HepG2 (cell line): ENCODE results near the gene PLK5. TPM values are rescaled to one million over a fixed set of nuclear protein-coding genes. Genes with fewer than 3 reads are reported as not detected.
A peak's percentile ranks its signal among the peaks of the same experiment; 100 is the strongest.

Experiments used
- CHD4 ChIP-seq: fragments of 200-600 bp; sonication (generic); IDR thresholded peaks from 2 replicates; pipeline ENCODE4 v1.7.0; 2017; ENCODE audit warnings: mild to moderate bottlenecking, low read length, borderline replicate concordance
- ELF3 ChIP-seq: IDR thresholded peaks from 2 replicates; pipeline ENCODE4 v1.6.1; 2016; ENCODE audit warnings: missing genetic modification reagents, missing compliant biosample characterization
- FOSL2 ChIP-seq: sonication (generic); formaldehyde crosslinking; IDR thresholded peaks from 2 replicates; pipeline ENCODE4 v1.4.0; 2020; ENCODE audit warnings: missing genetic modification reagents
- HNF4G ChIP-seq, 2 experiments: sonication (generic) in 1 of 2; formaldehyde crosslinking in 1 of 2; IDR thresholded peaks; 2 replicates each; pipeline versions ENCODE4 v1.4.0 to v1.6.1; 2011 to 2020; ENCODE audit warnings: borderline replicate concordance in 2 of 2, low read depth in 2 of 2, mild to moderate bottlenecking in 2 of 2, low read length in 1 of 2, missing genetic modification reagents in 1 of 2, moderate library complexity in 1 of 2
- HOXA3 ChIP-seq: sonication (generic); formaldehyde crosslinking; IDR thresholded peaks from 2 replicates; pipeline ENCODE4 v1.5.0; 2020; ENCODE audit warnings: missing genetic modification reagents
- KLF11 ChIP-seq: IDR thresholded peaks from 2 replicates; pipeline ENCODE4 v1.6.1; 2016; ENCODE audit warnings: missing compliant biosample characterization
- MAFG ChIP-seq: sonication (generic); formaldehyde crosslinking; IDR thresholded peaks from 2 replicates; pipeline ENCODE4 v1.5.1; 2020; ENCODE audit warnings: mild to moderate bottlenecking, missing genetic modification reagents
- MXI1 ChIP-seq: IDR thresholded peaks from 3 replicates; pipeline ENCODE4 v1.6.1; 2012; ENCODE audit warnings: low read depth, low read length, inconsistent platforms, borderline replicate concordance
- NCOA2 ChIP-seq: sonication (generic); formaldehyde crosslinking; IDR thresholded peaks from 2 replicates; pipeline ENCODE4 v1.8.0; 2022; ENCODE audit warnings: inconsistent platforms
- SAP130 ChIP-seq: IDR thresholded peaks from 2 replicates; pipeline ENCODE4 v1.6.1; 2016; ENCODE audit warnings: low read depth
- SRY ChIP-seq: sonication (generic); formaldehyde crosslinking; IDR thresholded peaks from 2 replicates; pipeline ENCODE4 v1.8.0; 2022; ENCODE audit warnings: mild to moderate bottlenecking, missing genetic modification reagents
- SYNCRIP ChIP-seq: fragments of 200-400 bp; formaldehyde crosslinking; IDR thresholded peaks from 2 replicates; pipeline ENCODE4 v1.6.1; 2018; ENCODE audit warnings: mild to moderate bottlenecking, low read depth, low read length; ENCODE audit not compliant: insufficient read depth
- ZFY ChIP-seq: sonication (generic); formaldehyde crosslinking; IDR thresholded peaks from 2 replicates; pipeline ENCODE4 v1.4.0; 2020; ENCODE audit warnings: missing genetic modification reagents
- ZMYM3 ChIP-seq: sonication (generic); formaldehyde crosslinking; IDR thresholded peaks from 2 replicates; pipeline ENCODE4 v1.5.1; 2020; ENCODE audit warnings: mild to moderate bottlenecking, missing genetic modification reagents
- ZNF3 ChIP-seq: IDR thresholded peaks from 2 replicates; pipeline ENCODE4 v1.7.0; 2017; ENCODE audit warnings: inconsistent platforms
- ZNF605 ChIP-seq: sonication (generic); formaldehyde crosslinking; IDR thresholded peaks from 2 replicates; pipeline ENCODE4 v1.8.0; 2022; ENCODE audit warnings: mild to moderate bottlenecking, missing genetic modification reagents
- ZNF644 ChIP-seq: IDR thresholded peaks from 2 replicates; pipeline ENCODE4 v1.6.1; 2016; ENCODE audit warnings: low read depth
- ZNF768 ChIP-seq: sonication (generic); formaldehyde crosslinking; IDR thresholded peaks from 2 replicates; pipeline ENCODE4 v1.4.0; 2020; ENCODE audit warnings: missing genetic modification reagents
- ZNF776 ChIP-seq: sonication (generic); formaldehyde crosslinking; IDR thresholded peaks from 2 replicates; pipeline ENCODE4 v1.4.0; 2020; ENCODE audit warnings: mild to moderate bottlenecking, missing genetic modification reagents
- polyA plus RNA-seq, 8 experiments: library from polyadenylated mRNA; depleted of rRNA in 3 of 8; stranded (reverse) in 7 of 8; unstranded in 1 of 8; fragments of >200 nt; fragmentation: Illumina TruSeq in 4 of 8; extraction: Trizol in 4 of 8; gene quantifications; 2 replicates each; pipeline versions ENCODE4 v1.2.1 to v1.2.3, GENCODE V29; 2011 to 2016; ENCODE audit warnings: low read depth in 4 of 8, missing spikeins in 1 of 8, mixed read lengths in 1 of 8; ENCODE audit not compliant: insufficient read depth in 1 of 8
- total RNA-seq, 5 experiments: library from RNA; depleted of rRNA; stranded (reverse); fragments of >200 nt; fragmentation: Illumina TruSeq; extraction: Trizol; gene quantifications; 2 replicates each; pipeline ENCODE4 v1.2.3, GENCODE V29; 2016; ENCODE audit warnings: low read depth in 1 of 5
- TF ChIP-seq, protein P1 (sequence below): sonication (generic); formaldehyde crosslinking; conservative IDR thresholded peaks from 2 replicates; pipeline ENCODE4 v1.4.0; 2020; ENCODE audit warnings: mild to moderate bottlenecking, missing genetic modification reagents, moderate library complexity
- TF ChIP-seq, protein P2 (sequence below): sonication (generic); formaldehyde crosslinking; IDR thresholded peaks from 2 replicates; pipeline ENCODE4 v1.8.0; 2022; ENCODE audit warnings: mild to moderate bottlenecking, missing genetic modification reagents; ENCODE audit not compliant: insufficient replicate concordance
- TF ChIP-seq, protein P3 (sequence below): sonication (generic); formaldehyde crosslinking; IDR thresholded peaks from 2 replicates; pipeline ENCODE4 v1.8.0; 2023; ENCODE audit warnings: mild to moderate bottlenecking, missing genetic modification reagents

Gene PLK5
- total and polyA plus RNA-seq, 2 of the 13 experiments (the other 11 are each of a cell fraction or from before 2014, with no cell fraction given), result not detected

DNA sequence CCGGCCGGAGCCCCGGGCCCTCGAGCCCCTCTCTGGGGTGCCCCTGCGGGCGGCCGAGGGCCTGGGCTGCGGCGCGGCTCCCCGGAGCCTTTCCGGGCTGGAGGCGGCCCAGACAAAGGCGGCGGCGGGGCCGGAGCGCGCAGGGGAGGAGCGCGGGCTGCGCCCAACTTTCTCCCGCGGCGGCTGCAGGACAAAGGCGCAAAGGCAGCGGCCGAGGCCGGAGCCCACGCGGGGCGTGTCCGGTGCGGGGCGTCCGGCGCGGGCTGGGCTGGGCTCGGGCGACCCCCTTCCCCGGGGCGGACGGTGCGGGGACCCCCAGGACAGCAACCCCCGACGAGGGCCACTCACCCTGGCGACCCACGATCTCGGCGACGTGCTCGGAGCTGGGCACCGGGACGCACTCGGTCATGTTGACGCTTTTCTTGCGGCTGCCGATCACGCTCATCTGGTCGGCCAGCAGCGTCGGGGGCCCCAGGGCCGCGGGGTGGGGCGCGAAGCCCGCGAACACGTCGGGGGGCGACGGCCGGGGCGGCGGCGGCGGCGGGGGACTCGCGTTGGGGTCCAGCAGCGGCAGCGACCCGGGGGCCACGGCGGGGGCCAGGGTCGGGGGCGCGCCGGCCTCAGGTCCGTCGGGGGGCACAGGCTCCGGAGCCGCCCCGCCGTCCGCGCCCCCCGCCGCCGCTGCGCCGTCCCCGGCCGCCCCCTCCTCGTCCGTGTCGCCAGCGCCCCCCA, 43.4 kb downstream of the PLK5 start (continued):
- TF ChIP-seq, protein P1, sequence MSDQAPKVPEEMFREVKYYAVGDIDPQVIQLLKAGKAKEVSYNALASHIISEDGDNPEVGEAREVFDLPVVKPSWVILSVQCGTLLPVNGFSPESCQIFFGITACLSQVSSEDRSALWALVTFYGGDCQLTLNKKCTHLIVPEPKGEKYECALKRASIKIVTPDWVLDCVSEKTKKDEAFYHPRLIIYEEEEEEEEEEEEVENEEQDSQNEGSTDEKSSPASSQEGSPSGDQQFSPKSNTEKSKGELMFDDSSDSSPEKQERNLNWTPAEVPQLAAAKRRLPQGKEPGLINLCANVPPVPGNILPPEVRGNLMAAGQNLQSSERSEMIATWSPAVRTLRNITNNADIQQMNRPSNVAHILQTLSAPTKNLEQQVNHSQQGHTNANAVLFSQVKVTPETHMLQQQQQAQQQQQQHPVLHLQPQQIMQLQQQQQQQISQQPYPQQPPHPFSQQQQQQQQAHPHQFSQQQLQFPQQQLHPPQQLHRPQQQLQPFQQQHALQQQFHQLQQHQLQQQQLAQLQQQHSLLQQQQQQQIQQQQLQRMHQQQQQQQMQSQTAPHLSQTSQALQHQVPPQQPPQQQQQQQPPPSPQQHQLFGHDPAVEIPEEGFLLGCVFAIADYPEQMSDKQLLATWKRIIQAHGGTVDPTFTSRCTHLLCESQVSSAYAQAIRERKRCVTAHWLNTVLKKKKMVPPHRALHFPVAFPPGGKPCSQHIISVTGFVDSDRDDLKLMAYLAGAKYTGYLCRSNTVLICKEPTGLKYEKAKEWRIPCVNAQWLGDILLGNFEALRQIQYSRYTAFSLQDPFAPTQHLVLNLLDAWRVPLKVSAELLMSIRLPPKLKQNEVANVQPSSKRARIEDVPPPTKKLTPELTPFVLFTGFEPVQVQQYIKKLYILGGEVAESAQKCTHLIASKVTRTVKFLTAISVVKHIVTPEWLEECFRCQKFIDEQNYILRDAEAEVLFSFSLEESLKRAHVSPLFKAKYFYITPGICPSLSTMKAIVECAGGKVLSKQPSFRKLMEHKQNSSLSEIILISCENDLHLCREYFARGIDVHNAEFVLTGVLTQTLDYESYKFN (CRISPR knock-in tag), result no peak
- TF ChIP-seq ELF3 (no peak), KLF11 (no peak), ZNF768 (CRISPR knock-in tag) (no peak), CHD4 (no peak), SYNCRIP (no peak), HOXA3 (CRISPR knock-in tag) (peak; percentile 3; the same call in 1 of the 2 replicates), NCOA2 (CRISPR knock-in tag) (no peak), MAFG (CRISPR knock-in tag) (no peak), ZNF644 (CRISPR knock-in tag) (no peak), ZNF776 (CRISPR knock-in tag) (peak; percentile 66; the same call in 1 of the 2 replicates), SRY (CRISPR knock-in tag) (peak; percentile 56; the same call in 1 of the 2 replicates), ZNF3 (CRISPR knock-in tag) (no peak), ZNF605 (CRISPR knock-in tag) (no peak), ZMYM3 (CRISPR knock-in tag) (no peak), MXI1 (no peak), HNF4G (IDR thresholded peaks at IDR 0.05; ENCODE audit: borderline replicate concordance, low read depth, low read length) (no peak), HNF4G (CRISPR knock-in tag; IDR thresholded peaks at IDR 0.05; ENCODE audit: borderline replicate concordance, low read depth) (no peak), SAP130 (CRISPR knock-in tag) (peak; percentile 23; the same call in 1 of the 2 replicates), ZFY (CRISPR knock-in tag) (peak; percentile 31; the same call in 1 of the 2 replicates), FOSL2 (CRISPR knock-in tag) (no peak)
- TF ChIP-seq, protein P2, sequence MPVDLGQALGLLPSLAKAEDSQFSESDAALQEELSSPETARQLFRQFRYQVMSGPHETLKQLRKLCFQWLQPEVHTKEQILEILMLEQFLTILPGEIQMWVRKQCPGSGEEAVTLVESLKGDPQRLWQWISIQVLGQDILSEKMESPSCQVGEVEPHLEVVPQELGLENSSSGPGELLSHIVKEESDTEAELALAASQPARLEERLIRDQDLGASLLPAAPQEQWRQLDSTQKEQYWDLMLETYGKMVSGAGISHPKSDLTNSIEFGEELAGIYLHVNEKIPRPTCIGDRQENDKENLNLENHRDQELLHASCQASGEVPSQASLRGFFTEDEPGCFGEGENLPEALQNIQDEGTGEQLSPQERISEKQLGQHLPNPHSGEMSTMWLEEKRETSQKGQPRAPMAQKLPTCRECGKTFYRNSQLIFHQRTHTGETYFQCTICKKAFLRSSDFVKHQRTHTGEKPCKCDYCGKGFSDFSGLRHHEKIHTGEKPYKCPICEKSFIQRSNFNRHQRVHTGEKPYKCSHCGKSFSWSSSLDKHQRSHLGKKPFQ, result no peak
- TF ChIP-seq, protein P3, sequence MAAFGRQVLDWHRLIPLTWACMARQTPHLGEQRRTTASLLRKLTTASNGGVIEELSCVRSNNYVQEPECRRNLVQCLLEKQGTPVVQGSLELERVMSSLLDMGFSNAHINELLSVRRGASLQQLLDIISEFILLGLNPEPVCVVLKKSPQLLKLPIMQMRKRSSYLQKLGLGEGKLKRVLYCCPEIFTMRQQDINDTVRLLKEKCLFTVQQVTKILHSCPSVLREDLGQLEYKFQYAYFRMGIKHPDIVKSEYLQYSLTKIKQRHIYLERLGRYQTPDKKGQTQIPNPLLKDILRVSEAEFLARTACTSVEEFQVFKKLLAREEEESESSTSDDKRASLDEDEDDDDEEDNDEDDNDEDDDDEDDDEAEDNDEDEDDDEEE (CRISPR knock-in tag), result no peak
